ENCODE data around the gene SRP9. TPM values are rescaled to one million over a fixed set of nuclear protein-coding genes. Genes with fewer than 3 reads are reported as not detected.
A peak's percentile ranks its signal among the peaks of the same experiment; 100 is the strongest.

Gene SRP9
- total RNA-seq, 1 donor from 2014 or later: 49.4 TPM

DNA sequence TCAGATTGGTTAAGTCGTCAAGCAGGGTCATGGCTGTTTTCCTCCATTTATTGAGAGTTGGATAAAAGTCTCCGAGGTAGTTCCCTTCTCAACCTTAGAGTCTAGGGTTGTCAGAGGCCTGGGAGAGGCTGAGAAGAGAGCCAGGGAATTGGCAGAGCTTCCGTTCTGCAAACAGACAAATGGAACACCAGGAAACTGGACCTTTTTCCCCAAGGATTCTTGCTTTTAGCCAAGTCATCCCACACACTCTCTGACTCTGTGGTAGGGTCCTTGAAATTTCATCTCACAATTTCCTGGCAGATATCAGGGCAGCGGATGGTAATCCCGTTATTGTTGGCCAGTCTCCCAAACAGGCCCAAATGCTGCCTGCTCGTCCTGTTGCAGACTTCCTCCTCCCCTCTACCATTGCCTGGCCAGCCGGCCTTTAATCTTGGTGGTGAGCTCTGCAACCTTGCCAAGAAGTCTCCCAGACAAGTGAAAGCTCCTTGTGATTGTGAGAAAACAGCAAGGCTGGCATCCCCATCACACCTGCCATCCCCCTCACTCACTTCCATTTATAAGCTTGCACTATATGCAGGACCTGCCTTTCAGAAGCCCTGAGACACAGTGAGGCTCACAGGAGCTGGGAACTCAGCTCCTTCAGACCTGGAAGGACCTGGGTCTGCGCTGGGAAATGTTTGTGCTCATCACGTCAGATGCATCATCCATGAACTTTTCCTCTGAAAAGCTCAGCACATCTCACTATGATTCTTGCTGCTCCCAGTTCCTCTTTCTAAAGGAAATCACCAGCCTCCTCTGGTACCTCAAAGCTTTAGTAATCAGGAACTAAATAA lies 13.7 kb upstream of the SRP9 start:
- no peak for TF ChIP-seq CTCF (IDR thresholded peaks at IDR 0.05)
- Histone ChIP-seq H3K4me1 (peaks cover 15 to 42% of the 10 kb centered on the region in 2 donors), H3K27ac (peak overlapping the region; percentile 72 to 74), H3K27me3 (no peaks in the 10 kb centered on the region), H3K36me3 (no peaks in the 10 kb centered on the region), H3K9me3 (no peaks in the 10 kb centered on the region), H3K4me3 (peak overlapping the region in 1 of 2 donors; percentile 25)
- peak in 1 of 2 donors; percentile 78 for DNase-seq (ENCODE audit: low spot score in 2 of 2)
- intact Hi-C loops (cut with DNase I): loop anchor here (2.0 kb wide), 2 partner anchors 17 to 27 kb away; no protein-coding TSS in a partner anchor

DNA sequence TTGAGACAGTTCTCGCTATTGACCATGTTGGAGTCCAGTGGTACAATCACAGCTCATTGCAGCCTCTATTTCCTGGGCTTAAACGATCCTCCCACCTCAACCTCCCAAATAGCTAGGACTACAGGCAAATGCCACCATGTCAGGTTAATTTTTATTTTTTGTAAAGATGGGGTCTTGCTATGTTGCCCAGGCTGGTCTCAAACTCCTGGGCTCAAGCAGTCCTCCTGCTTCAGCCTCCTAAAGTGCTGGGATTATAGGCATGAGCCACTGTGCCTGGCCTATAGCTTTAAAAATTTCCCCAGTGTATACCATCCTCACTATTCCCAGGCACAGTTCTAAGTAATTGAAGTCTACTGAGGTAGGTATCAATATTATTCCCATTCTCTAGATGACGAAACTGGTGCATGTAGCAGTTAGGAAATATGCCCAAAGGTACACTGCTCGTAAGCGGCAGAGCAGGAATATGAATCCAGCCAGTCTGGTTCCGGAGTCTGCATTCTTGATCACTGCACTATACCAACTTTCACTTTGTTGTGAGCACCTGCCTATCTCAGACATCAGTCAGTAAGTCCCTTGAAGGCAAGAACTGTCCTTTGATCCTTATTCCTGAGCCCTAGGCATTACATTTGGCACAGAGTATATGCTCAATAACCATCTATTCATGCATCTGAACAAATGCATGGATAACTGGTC lies 11.5 kb upstream of the SRP9 start:
- DNase-seq (ENCODE audit: low spot score in 2 of 2): peak in 1 of 2 donors; percentile 39
- Histone ChIP-seq H3K4me3 (no peak overlapping the region), H3K9me3 (no peaks in the 10 kb centered on the region), H3K4me1 (peaks cover 15 to 42% of the 10 kb centered on the region in 2 donors), H3K27ac (peak overlapping the region; percentile 80 to 86), H3K27me3 (no peaks in the 10 kb centered on the region), H3K36me3 (no peaks in the 10 kb centered on the region)
- intact Hi-C loops (cut with DNase I): loop anchor here (2.0 kb wide), 1 partner anchor 65 kb away; no protein-coding TSS in a partner anchor
- no peak for TF ChIP-seq CTCF (IDR thresholded peaks at IDR 0.05)

DNA sequence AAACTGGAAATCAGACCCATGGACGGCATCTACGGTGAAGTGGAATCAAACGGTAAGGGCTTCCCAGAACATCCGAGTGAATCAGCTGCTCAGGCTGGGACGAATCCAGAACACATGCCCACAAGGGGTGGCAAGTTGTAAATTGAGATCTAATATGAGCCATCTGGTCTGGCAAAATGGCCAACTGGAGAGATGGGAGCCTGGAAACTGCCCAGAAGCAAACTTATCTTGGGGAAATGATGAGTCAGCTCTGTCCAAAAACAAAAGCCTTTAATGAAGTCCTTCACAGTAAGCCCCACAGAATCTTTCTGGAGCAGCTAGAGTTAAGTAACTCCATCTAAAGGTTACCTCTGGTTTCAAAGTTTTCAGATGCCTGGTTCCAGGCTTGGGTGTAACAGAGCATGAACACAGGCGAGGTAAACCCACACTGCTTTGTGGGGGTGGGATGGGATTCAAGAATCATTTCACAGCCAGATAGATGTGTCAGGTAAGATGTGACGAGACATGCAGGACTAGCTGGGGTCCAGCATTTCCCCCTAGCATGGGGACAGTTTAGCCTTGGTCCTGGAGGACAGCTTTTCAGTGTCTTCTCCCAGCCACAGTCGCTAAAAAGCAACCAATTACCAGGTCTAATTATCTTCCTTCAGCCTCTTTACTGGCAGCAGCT lies 10.5 kb upstream of the SRP9 start:
- no peaks in the 10 kb centered on the region for H3K27me3 ChIP-seq
- peak in 1 of 2 donors; percentile 86 for DNase-seq (ENCODE audit: low spot score in 2 of 2)
- intact Hi-C loops (cut with DNase I): loop anchor here (2.0 kb wide), 1 partner anchor 66 kb away; no protein-coding TSS in a partner anchor
- no peak overlapping the region for H3K4me3 ChIP-seq
- H3K27ac ChIP-seq: peak overlapping the region; percentile 80 to 86
- H3K9me3 ChIP-seq: no peaks in the 10 kb centered on the region
- no peak for TF ChIP-seq CTCF (IDR thresholded peaks at IDR 0.05)
- H3K36me3 ChIP-seq: no peaks in the 10 kb centered on the region
- H3K4me1 ChIP-seq: peaks cover 15 to 47% of the 10 kb centered on the region in 2 donors

GRCh38 chr1:225767634-225768540 lies 9.7 kb upstream of the SRP9 start:
- H3K9me3 ChIP-seq: no peaks in the 10 kb centered on the region
- H3K27ac ChIP-seq: peak overlapping the region; percentile 80 to 86
- H3K4me3 ChIP-seq: no peak overlapping the region
- no peak for TF ChIP-seq CTCF (IDR thresholded peaks at IDR 0.05)
- H3K4me1 ChIP-seq: peaks cover 9 to 44% of the 10 kb centered on the region in 2 donors
- intact Hi-C loops (cut with DNase I): loop anchor here (2.0 kb wide), 1 partner anchor 67 kb away; no protein-coding TSS in a partner anchor
- DNase-seq (ENCODE audit: low spot score in 2 of 2): peak in 1 of 2 donors; percentile 83
- no peaks in the 10 kb centered on the region for H3K27me3 ChIP-seq
- no peaks in the 10 kb centered on the region for H3K36me3 ChIP-seq
